Activated CD8-positive, alpha-beta memory T cell treated with anti-CD3 and anti-CD28 coated beads for 24 hours (primary cell): ENCODE results near the gene HPN.
"Not testable (repeated sequence)": the region's sequence is repeated elsewhere in the genome, so short reads cannot be mapped to it uniquely, and the experiment has no call there.

ENCODE experiments used
- DNase-seq: peaks from one replicate; pipeline ENCODE4 v3.0.0-alpha.2; 2020

The HPN gene

DNA sequence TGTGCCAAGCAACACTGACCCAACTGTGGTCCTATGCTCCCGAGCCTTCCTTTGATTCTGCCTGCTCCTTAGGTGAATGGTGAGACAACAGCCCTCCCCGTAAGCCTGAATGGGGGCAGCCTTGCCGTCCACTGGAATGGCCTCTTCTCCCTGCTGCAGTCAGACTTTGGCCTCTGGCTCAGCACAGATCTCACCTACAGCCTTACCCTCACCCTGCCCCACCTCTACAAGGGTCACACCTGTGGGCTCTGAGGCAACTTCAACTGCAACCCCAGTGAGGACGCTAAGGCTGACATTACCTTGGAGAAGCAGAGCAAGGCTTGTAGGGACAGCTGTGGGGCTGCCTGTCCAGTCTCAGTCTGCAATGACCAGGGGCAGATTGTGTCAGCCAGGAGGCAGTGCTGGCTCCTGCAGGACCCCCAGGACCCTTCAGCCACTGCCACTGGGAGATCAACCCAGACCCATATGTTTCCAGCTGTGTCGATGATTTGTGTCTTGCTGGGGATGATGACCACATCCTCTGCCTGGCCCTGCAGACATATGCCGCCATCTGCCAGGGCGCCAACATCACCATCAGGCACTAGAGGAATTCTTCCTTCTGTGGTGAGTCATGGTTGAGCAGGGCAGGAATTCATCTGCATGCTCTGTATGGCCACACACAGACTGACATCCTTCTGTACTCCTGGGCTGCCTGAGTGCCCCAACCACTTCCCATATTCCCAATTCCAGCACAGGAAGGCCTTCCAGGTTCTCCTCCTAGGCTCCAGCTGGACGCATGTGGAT lies 46.8 kb downstream of the HPN start:
- DNase-seq = no peak

DNA sequence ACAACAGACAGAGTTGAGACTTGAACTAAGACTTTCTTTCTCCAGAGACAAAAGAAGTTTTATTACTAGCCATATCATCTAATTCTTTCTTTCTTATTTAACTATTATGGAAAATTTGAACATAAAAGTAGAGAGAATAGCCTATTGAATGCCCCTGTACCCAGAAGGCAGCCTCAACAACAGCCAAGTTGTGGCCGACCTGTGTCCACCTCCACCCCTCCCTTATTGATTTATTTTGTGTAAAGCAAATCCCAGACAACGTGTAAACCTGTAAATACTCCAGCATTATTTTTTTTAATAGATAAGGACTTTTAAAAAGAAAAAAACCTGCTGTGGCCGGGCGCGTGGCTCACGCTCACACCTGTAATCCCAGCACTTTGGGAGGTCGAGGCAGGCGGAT lies 48.0 kb downstream of the HPN start:
- no peak for DNase-seq

DNA sequence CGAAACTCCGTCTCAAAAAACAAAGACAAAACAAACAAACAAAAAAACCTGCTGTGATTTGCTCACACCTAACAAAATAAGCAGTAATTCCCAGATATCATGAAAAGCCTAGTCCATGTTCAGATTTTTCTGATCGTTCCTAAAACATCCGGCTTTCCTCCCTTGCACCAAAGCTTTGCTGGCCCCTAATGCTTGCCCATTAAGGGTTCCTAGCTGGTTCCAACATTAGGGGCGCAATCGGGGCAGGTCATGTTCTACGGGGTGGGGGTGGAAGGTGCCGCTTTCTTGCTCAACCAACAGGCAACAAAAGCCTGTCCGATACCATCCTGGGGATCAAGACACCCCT lies 48.6 kb downstream of the HPN start:
- DNase-seq = no peak

DNA sequence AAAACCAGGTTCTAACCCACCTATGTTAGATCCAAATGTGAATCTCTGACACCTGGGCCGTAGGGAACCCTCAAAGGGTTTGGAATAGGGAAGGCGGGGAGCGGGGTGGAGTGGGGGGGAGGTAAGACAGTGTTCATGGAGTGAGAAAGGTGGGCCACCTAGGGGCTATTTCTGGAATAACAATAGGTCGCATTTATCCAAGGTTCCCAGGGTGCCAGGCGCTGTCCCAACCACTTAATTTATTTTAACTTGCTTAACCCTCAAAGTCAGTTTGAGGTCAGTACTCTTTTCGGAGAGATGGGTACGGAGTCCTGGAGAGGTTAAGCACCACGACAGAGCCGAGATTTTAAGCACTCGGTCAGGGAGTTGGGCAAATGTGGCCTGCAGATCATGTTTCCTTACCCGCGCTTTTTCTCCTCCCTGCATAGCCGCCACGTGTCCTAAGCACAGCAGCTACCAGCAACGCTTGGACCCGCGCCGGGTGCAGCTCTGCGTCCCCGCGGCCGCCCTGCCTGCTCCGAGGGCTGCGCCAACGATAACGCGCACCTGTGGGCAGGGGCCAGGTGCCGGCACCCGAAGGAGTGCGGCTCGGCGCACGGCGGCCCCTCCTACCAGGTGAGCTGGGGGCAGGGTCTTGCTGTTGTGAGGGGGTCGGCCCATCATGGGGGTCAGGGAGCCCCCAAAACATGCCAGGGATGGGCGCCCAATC lies 49.1 kb downstream of the HPN start:
- DNase-seq = peak; percentile 72

DNA sequence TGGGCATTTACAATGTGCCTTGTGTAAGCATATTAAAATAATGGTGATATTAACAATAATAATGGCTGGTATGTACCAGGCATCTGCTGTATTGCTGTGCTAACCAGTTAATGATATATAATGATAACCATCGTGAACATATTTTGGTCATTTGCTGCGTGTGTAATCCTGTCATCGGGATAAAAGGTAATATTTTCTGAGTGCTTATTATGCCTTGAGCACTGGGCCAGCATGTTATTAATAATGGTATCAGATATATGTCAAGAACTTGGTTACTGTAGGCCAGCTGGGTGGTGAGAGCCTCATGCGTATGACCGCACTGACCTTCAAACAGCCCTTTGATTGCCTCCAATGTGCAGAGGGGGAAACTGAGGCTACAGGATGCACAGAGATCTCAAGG lies 51.9 kb downstream of the HPN start:
- DNase-seq = no peak

DNA sequence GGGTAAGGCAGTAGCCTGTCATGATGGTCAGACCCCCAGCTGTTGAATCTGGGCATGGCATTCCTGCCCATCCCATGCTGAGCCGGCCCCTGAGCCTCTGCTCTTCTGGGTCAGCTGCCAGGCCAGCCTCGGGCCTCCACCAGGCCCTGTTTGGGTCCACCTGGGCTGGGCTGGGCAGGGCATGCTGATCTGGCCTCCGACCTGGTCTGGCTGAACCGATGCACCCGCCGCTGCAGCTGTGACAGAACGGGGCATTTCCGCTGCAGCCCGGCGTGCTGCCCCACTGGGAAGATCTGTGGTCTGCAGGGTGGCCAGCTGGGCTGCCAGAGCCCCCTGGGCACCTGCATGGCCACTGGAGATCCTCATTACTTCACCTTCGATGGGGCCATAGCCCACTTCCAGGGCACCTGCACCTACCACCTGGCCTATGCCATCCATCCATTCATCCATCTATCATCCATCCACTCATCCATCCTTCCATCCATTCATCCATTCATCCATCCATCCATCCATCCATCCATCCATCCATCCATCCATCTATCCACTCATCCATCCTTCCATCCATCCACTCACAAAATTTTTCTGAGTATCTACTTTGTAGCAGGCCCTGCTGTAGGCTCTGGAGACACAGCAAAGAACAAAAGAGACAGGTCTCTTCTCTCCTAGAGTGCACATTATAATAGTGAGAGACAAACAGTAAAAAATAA lies 52.6 kb downstream of the HPN start:
- DNase-seq = no peak

DNA sequence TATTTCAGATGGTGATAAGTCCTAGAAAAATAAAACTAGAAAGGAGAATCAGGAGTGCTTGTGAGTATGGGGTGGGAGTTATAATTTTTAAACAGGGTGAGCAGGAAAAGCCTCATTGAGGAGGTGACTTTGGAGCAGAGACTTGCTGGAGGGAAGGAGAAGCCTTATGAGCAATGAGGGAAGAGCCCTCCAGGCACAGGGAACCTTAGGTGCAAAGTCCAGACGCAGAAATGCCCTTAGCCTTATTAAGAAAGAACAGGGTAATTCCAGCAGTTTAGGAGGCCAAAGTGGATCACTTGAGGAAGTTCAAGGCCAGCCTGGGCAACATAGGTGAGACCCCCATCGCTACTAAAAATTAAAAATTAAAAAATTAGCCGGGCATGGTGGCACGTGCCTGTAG lies 53.1 kb downstream of the HPN start:
- DNase-seq = no peak

DNA sequence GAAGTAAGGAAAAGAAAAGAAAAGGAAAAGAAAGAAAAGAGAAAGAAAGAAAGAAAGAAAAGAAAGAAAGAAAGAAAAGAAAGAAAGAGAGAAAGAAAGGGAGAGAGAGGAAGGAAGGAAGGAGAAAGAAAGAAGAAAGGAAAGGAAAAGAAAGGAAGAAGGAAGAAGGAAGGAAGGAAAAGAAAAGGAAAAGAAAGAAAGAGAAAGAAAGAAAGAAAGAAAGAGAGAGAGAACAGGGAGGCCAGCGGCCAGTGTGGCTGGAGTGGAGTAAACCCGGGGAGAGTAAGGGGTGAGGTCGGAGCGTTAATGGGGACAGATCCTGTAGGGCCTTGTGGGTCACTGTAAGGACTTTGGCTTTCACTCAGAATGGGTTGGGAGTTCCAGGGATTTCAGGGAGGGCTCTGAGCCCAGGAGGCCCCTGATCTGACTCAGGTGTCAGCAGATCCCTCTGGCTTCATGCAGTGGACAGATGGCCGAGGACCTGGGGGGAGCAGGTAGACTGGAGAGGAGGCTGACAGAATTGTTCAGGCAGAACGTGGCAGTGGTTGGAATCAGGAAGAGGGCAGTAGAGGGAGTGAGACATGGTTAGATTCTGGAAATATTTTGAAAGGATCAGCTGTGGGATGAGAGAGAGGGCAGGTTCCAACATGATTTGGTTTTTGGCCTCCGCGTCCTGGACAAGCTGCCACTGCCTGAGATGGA lies 54.3 kb downstream of the HPN start:
- DNase-seq = no peak

DNA sequence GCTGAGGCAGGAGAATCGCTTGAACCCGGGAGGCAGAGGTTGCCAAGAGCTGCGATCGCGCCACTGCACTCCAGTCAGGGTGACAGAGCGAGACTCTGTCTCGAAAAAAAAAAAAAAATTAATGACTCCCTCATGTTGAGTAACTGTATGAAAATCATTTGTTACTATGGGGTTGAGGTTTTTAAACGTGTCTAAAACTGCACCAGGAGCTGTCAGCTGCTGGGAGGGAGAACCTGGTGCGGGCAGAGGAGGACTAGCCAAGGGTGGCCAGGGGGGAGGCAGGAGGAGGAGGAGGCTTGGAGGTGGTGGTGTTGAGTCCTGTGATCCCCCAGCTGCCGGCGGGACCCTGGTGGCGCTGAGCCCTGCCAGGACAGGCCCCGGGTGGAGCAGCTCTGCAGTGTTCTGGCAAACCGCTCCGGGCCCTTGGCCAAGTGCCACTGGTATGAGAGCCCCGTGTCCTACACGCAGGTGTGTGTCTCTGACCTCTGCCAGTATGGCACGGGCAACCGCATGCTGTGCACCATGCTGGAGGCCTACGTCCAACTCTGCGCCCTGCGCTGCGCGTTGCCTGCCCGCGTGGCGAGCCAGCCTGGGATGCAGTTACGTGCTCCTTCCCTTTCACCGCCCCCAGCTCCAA lies 57.0 kb downstream of the HPN start:
- DNase-seq = no peak

DNA sequence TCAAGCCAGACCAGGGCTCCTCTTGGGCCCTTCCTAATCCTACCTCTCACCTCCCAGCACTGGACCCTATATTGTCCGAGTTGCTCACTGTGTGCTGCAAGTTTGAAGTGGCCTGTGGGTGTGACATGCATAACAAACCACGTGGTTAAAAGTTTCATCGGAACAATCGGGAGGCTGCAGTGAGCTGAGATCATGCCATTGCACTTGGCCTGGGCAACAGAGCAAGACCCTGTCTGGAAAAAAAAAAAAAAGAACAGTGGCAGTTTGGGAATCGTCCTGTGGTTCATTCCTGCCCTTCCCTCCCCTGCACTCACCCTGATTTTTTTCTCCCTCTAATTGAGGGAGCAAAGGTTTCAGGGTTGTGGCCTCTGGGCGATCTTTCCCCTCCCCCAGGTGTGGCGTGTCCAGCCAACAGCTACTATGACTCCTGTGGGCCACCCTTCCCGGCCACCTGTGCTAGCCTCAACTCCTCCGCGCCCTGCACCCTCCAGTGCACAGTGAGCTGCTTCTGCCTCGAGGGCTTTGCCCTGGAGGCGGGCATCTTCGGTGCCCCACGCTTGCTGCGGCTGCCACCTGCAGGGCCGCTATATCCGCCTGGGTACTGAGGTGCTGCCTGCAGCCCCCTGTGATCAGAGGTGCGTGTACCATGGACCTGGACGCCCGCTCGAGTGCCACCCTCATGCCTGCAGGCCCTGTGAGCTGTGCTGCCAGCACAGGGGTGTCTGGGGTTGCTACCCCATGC lies 57.8 kb downstream of the HPN start:
- DNase-seq = no peak

DNA sequence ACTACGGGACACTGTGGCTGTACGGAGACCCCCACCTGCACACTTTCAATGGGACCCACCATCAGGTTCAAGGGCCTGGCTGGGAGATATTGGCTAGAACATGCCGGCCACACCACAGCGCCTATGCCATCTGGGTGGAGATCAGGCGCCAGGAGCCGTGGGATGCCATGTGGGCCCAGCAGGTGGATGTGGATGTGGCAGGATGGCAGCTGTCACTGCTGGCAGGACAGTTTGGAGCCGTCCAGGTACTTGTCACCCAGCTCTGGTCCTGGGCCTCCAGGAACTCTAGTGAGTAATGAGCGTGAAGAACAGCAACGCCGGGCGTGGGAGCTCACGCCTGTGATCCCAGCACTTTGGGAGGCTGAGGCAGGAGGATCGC lies 58.4 kb downstream of the HPN start:
- no peak for DNase-seq

DNA sequence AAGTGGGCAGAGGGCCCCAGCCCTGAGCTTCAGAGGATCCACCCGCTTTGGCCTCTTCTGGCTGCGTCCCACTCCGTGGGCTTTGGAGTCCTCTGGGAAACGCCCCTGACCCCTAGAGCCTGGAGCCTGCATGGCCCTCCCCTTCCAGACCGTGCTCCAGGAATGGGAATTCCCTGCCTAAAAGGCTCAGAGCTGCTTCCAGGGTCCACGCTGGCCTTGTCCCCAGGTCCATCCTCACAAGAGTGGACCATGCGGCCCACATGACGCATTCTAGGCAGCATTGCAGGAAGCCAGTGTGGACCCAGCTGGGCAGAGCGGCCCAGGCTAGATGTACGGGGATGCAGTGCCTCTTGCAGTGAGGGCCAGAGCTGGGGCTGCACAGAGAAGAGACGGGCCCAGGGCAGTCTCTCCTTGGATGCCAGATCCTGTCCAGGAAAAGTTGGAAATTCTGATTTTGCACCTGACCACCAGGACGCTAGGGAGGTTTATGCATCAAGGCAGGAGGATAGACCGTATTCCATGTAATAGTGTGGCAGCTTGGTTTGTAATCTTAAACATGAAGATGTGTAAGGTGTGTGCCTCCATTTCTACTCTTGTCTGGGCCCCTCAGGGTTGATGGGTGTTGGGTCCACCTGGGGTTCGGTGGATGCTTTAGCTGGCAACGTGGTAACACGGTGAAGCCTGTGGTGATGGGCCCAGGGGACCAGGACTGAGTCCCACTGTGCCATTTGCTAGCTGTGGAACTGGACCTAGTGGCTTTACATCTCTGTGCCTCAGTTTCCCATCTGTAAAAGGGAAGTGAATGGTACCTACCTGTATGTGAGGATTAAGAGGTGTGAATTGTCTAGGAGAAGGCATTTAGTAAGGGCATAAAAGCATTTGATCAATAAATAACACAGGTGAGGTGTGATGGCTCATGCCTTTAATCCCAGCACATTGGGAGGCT lies 59.3 kb downstream of the HPN start:
- DNase-seq = no peak

DNA sequence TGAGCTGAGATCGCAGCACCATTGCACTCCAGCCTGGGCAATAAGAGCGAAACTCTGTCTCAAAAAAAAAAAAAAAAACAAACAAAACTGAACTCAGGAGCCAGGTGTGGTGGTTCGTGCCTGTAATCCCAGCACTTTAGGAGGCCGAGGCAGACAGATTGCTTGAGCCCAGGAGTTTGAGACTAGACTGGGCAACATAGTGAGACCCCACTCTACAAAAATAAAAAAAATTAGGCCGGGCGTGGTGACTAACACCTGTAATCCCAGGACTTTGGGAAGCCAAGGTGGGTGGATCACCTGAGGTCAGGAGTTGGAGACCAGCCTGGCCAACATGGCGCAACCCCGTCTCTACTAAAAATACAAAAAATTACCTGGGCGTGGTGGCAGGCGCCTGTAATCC lies 60.4 kb downstream of the HPN start:
- not testable (repeated sequence) for DNase-seq

DNA sequence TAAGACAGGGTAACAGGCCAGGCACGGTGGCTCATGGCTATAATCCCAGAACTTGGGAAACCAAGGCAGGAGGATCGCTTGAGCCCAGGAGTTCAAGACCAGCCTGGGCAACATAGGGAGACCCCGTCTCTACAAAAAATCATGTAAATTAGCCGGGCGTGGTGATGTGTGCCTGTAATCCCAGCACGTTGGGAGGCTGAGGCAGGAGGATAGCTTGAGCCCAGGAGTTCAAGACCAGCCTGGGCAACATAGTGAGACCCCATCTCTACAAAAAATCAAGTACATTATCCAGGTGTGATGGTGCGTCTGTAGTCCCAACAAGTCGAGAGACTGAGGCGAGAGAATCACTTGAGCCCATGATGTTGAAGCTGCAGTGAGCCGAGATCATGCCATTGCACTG lies 62.1 kb downstream of the HPN start:
- not testable (repeated sequence) for DNase-seq

DNA sequence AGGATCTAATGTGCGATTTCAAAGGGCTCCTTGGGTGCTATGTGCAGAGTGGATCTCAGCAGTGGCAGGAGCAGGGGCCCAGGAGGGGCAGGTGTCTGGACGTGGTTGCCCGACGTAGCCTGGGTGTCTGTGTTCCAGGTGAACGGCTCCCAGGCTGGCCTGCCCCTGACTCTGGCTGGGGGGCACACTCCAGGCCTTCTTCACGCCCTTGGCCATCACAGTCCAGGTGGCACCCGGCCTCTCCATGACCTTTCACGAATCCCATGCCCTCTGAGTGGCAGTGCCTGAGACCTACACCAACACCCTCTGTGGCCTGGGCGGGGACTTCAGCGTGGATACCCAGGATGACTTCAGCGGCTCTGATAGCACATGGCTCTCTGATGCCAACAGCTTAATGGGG lies 62.8 kb downstream of the HPN start:
- no peak for DNase-seq

DNA sequence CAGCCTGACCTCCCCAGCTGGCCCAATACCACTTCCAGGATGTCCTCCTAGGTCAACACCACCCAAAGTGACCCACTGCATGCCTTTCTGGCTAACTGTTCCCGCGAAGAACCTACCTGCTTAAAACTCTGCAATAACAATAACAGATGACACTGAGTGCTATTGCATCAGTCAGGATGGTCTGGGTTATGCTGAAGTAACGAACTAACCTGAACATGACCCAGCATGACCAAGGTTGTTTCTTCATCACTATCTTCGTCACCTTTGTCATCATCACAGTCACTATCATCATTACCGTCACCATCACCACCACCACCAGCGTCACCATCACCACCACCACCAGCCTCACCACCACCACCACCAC lies 63.5 kb downstream of the HPN start:
- DNase-seq = no peak

DNA sequence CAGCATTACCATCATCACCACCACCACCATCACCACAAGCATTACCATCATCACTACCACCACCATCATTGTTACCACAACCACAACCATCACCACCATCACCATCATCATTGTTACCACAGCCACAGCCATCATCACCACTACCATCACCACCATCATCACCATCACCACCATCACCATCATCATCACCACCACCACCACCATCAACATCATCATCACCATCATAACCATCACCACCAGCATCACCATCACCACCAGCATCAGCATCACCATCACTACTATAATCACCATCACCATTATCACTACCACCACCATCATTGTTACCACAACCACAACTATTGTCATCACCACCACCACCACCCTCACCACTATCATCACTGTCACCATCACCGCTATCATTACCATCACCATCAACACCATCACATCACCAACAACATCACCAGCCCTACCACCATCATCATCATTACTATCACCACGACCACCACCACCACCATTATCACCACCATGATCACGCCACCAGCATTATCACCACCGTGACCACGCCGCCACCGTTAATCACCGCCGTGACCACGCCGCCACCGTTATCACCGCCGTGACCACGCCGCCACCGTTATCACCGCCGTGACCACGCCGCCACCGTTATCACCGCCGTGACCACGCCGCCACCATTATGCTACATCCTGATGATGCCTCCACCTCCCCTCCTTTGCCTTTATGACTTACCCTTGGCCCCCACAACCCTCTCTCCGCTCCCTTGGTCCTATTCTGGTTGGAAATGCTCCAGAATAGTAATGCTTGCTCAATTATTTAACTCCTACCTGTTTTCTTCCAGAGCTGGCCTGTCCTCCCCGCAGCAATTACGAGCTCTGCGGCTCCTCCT lies 64.1 kb downstream of the HPN start:
- no peak for DNase-seq

DNA sequence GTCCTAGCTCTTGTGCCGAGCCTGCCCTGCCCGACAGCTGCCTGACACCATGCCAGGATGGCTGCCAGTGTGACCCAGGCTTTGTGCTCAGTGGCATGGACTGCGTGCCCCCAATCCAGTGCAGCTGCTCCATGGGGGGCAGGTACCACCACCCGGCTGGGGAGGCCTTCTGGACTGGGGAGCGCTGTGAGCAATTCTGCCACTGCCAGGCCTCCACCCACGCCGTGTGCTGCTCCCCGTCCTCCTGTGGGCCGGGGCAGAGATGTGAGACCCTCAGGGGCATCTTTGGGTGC lies 64.7 kb downstream of the HPN start:
- no peak for DNase-seq

DNA sequence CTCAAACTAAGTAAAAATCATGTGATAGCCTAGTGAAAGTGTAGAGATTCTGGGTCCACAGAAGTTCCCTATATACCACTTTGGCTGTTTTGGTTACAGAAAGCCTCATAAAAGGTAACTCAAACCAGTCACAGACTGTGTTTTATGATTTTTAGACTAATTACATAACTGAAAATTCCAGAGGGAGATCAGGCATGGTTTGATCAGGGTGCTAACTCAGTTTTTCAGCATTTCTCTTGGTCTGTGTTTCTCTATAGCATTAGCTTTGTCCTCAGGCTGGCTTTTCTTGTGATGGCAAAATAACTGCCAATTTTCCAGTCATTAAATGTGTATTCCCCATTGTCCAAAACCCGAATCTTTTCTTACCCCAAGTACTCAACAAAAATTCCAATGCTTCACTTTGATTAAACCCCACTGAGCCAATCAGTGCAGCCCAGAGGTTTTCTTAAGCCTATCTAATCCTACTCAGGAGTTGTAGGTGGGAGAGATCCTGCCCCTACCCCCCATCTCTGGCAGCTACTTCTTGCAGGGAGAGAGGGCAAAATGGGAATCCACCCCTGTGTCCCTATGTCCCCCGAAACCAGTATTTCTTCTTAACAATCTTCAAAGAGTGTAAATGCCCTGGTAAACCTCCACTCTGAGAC lies 65.5 kb downstream of the HPN start:
- no peak for DNase-seq

DNA sequence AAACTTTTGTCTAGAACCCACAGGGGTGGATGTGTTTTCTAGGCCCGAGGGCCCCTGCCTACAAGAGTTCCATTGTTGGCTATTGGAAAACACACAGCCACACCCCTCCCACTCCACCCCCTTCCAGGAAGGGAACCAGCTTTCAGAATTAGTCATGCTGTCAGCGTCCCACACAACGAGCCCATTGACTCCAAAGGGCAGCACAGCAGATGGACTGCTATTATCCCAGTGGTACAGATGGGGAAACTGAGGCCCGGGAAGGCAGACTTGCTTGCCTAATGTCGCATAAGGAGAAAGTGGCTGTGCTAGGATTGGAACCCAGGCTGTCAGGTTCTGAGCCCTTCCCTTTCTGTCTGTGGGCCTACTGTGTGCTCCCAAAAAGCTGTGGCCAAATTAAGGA lies 66.0 kb downstream of the HPN start:
- no peak for DNase-seq
